MM.1S (cell line): Measurements from ENCODE around the gene PTMS.

Source experiments
- DNase-seq: peaks from one replicate; pipeline ENCODE4 v3.0.0-alpha.2; 2015
- H2AFZ ChIP-seq: fragments of 300-600 bp; sonication (generic); 2 replicates; pipeline ENCODE4 v1.6.0; 2016; ENCODE audit warnings: antibody characterized with exemption, low read length
- H3F3A ChIP-seq: fragments of 300-600 bp; sonication (generic); 2 replicates; pipeline ENCODE4 v1.6.1; 2016; ENCODE audit warnings: mild to moderate bottlenecking, antibody characterized with exemption, low read length, moderate library complexity, mixed read lengths; ENCODE audit not compliant: insufficient read depth
- H3K27ac ChIP-seq: fragments of 300-600 bp; sonication (generic); 2 replicates; pipeline ENCODE4 v1.5.1; 2016; ENCODE audit warnings: mild to moderate bottlenecking, low read length
- H3K27me3 ChIP-seq: fragments of 300-600 bp; sonication (generic); replicated peaks from 2 replicates; pipeline ENCODE4 v1.6.0; 2016; ENCODE audit warnings: low read length; ENCODE audit not compliant: insufficient read depth
- H3K36me3 ChIP-seq: fragments of 300-600 bp; sonication (generic); replicated peaks from 2 replicates; pipeline ENCODE4 v1.6.1; 2016; ENCODE audit warnings: mild to moderate bottlenecking, low read length, mixed read lengths; ENCODE audit not compliant: insufficient read depth
- H3K4me1 ChIP-seq: fragments of 300-600 bp; sonication (generic); 2 replicates; pipeline ENCODE4 v1.6.1; 2016; ENCODE audit warnings: low read length, mixed read lengths
- H3K4me2 ChIP-seq: fragments of 300-600 bp; sonication (generic); 2 replicates; pipeline ENCODE4 v1.6.0; 2016; ENCODE audit warnings: low read depth, low read length
- H3K4me3 ChIP-seq: fragments of 300-600 bp; sonication (generic); 2 replicates; pipeline ENCODE4 v1.5.1; 2016; ENCODE audit warnings: low read length, mixed read lengths
- H3K79me2 ChIP-seq: fragments of 300-600 bp; sonication (generic); 2 replicates; pipeline ENCODE4 v1.6.1; 2016; ENCODE audit warnings: mixed run types, low read length, mixed read lengths
- H3K9ac ChIP-seq: fragments of 300-600 bp; sonication (generic); 2 replicates; pipeline ENCODE4 v1.6.1; 2016; ENCODE audit warnings: low read length, mixed read lengths
- H3K9me2 ChIP-seq: fragments of 300-600 bp; sonication (generic); replicated peaks from 2 replicates; pipeline ENCODE4 v1.6.1; 2016; ENCODE audit warnings: mild to moderate bottlenecking, low read length, mixed read lengths; ENCODE audit not compliant: insufficient read depth
- H3K9me3 ChIP-seq: fragments of 300-600 bp; sonication (generic); replicated peaks from 2 replicates; pipeline ENCODE4 v1.6.1; 2016; ENCODE audit warnings: mild to moderate bottlenecking, low read length, mixed read lengths; ENCODE audit not compliant: insufficient read depth
- H4K20me1 ChIP-seq: fragments of 300-600 bp; sonication (generic); 2 replicates; pipeline ENCODE4 v1.6.1; 2016; ENCODE audit warnings: mild to moderate bottlenecking, low read length, moderate library complexity, mixed read lengths; ENCODE audit not compliant: insufficient read depth
- EZH2 ChIP-seq: fragments of 300-600 bp; sonication (generic); optimal IDR thresholded peaks from 2 replicates; pipeline ENCODE3; 2017; ENCODE audit warnings: low read depth, mild to moderate bottlenecking, antibody characterized with exemption, low read length, mixed read lengths
- EZH2phosphoT487 ChIP-seq: fragments of 300-600 bp; sonication (generic); IDR thresholded peaks from 2 replicates; pipeline ENCODE4 v1.6.1; 2018; ENCODE audit warnings: antibody characterized with exemption, low read length
- TF ChIP-seq, protein P1 (sequence below): fragments of 300-600 bp; sonication (generic); IDR thresholded peaks from 2 replicates; pipeline ENCODE4 v1.5.1; 2016; ENCODE audit warnings: antibody characterized with exemption, low read length, mixed read lengths

Gene PTMS

DNA sequence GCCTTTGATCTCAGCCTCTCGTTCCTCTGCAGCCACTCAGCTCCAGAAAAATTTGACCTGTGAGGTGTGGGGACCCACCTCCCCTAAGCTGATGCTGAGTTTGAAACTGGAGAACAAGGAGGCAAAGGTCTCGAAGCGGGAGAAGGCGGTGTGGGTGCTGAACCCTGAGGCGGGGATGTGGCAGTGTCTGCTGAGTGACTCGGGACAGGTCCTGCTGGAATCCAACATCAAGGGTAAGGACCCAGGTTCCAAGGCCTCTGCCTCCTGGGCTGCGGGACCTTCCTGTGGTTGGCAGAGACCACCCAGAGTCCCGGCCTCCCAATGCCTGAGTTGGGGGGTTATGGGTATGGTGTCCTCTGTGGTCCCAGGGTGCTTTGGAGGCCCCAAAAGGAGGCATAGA lies 50.9 kb downstream of the PTMS start:
- no peaks in the 10 kb centered on the region for H3K4me1 ChIP-seq

DNA sequence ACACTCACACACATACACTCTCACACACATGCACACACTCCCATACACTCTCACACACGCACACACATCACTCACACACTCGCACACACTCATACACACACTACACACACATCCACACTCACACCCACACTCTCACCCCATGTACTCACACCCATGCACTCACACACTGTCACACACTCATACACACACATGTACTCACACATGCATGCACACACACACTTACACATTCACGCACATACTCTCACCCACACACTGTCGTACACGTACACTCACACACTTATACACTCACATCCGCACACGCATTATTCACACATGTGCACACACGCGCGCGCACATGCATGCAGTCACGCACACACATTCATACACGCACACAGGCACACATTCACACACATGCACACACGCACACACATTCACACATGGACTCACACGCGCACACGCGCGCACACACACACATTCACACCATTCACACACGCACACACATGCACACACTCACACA lies 51.5 kb downstream of the PTMS start:
- no peaks in the 10 kb centered on the region for H3K36me3 ChIP-seq
- H3K4me3 ChIP-seq: no peak overlapping the region
- peaks cover 39% of the 10 kb centered on the region for H3K27me3 ChIP-seq
- H3K9me2 ChIP-seq: no peaks in the 10 kb centered on the region
- H2AFZ ChIP-seq: no peak overlapping the region
- H3K27ac ChIP-seq: no peak overlapping the region
- H3K4me2 ChIP-seq: no peak overlapping the region
- no peaks in the 10 kb centered on the region for H3K79me2 ChIP-seq
- H3K9me3 ChIP-seq: no peaks in the 10 kb centered on the region
- no peak overlapping the region for H3K9ac ChIP-seq
- H3K4me1 ChIP-seq: no peaks in the 10 kb centered on the region
- no peaks in the 10 kb centered on the region for H3F3A ChIP-seq
- DNase-seq: no peak
- H4K20me1 ChIP-seq: no peaks in the 10 kb centered on the region
- TF ChIP-seq EZH2phosphoT487: no peak
- TF ChIP-seq EZH2: no peak
- TF ChIP-seq, protein P1, sequence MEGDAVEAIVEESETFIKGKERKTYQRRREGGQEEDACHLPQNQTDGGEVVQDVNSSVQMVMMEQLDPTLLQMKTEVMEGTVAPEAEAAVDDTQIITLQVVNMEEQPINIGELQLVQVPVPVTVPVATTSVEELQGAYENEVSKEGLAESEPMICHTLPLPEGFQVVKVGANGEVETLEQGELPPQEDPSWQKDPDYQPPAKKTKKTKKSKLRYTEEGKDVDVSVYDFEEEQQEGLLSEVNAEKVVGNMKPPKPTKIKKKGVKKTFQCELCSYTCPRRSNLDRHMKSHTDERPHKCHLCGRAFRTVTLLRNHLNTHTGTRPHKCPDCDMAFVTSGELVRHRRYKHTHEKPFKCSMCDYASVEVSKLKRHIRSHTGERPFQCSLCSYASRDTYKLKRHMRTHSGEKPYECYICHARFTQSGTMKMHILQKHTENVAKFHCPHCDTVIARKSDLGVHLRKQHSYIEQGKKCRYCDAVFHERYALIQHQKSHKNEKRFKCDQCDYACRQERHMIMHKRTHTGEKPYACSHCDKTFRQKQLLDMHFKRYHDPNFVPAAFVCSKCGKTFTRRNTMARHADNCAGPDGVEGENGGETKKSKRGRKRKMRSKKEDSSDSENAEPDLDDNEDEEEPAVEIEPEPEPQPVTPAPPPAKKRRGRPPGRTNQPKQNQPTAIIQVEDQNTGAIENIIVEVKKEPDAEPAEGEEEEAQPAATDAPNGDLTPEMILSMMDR: no peak

More for the DNA sequence above, 50.9 kb downstream of the PTMS start:
- no peaks in the 10 kb centered on the region for H4K20me1 ChIP-seq
- peaks cover 33% of the 10 kb centered on the region for H3K27me3 ChIP-seq
- no peak overlapping the region for H3K4me3 ChIP-seq
- DNase-seq: no peak
- H3K9ac ChIP-seq: no peak overlapping the region
- H3K9me3 ChIP-seq: no peaks in the 10 kb centered on the region
- no peaks in the 10 kb centered on the region for H3K9me2 ChIP-seq
- TF ChIP-seq EZH2phosphoT487 (no peak), EZH2 (no peak)
- TF ChIP-seq, protein P1: no peak
- H3K27ac ChIP-seq: no peak overlapping the region
- H3K36me3 ChIP-seq: no peaks in the 10 kb centered on the region
- H3K79me2 ChIP-seq: no peaks in the 10 kb centered on the region
- H3K4me2 ChIP-seq: no peak overlapping the region
- H2AFZ ChIP-seq: no peak overlapping the region
- H3F3A ChIP-seq: no peaks in the 10 kb centered on the region

DNA sequence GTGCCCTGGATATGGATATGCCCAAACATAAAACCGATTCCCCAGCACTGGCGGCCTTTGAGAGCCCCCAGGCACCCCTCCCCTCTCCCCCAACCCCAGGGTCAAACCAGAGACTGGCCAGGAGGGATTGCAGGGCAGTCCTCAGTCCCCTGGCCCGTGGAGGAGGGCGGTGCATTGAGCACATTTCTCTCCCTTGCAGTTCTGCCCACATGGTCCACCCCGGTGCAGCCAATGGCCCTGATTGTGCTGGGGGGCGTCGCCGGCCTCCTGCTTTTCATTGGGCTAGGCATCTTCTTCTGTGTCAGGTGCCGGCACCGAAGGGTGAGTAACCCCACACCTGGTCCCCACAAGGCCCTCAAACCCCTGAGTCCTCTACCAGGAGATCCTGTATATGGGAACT lies 52.1 kb downstream of the PTMS start:
- Histone ChIP-seq H3K4me1 (no peaks in the 10 kb centered on the region), H3K9ac (no peak overlapping the region), H3K4me2 (no peak overlapping the region), H3K36me3 (no peaks in the 10 kb centered on the region), H2AFZ (no peak overlapping the region), H3K9me2 (no peaks in the 10 kb centered on the region), H3F3A (no peaks in the 10 kb centered on the region), H3K4me3 (no peak overlapping the region), H3K9me3 (no peaks in the 10 kb centered on the region), H3K27ac (no peak overlapping the region), H4K20me1 (no peaks in the 10 kb centered on the region), H3K27me3 (peaks cover 43% of the 10 kb centered on the region), H3K79me2 (no peaks in the 10 kb centered on the region)
- TF ChIP-seq, protein P1: no peak
- TF ChIP-seq EZH2: no peak
- no peak for TF ChIP-seq EZH2phosphoT487
- no peak for DNase-seq
